Astrocyte of the spinal cord (primary cell): ENCODE data around the gene SWT1.
A peak's percentile ranks its signal among the peaks of the same experiment; 100 is the strongest.
"Not testable (repeated sequence)": the region's sequence is repeated elsewhere in the genome, so short reads cannot be mapped to it uniquely, and the experiment has no call there.

Experiments used
- DNase-seq: peaks from one replicate; pipeline ENCODE4 v3.0.0; 2011; ENCODE audit warnings: low read depth, low spot score
- H3K4me3 ChIP-seq: 2 replicates; pipeline ENCODE4 v1.5.1; 2011; ENCODE audit warnings: low read depth, mild to moderate bottlenecking, low read length, moderate library complexity
- in situ Hi-C: cut with HindIII; loops from 2 replicates; pipeline ENCODE4 v1.10.0; 2017; ENCODE audit warnings: low sequenced_read_pairs
- TF ChIP-seq, protein P1 (sequence below): IDR thresholded peaks from 2 replicates; pipeline ENCODE4 v1.5.1; 2012; ENCODE audit warnings: low read depth, mild to moderate bottlenecking, low read length, inconsistent platforms

The SWT1 gene

DNA sequence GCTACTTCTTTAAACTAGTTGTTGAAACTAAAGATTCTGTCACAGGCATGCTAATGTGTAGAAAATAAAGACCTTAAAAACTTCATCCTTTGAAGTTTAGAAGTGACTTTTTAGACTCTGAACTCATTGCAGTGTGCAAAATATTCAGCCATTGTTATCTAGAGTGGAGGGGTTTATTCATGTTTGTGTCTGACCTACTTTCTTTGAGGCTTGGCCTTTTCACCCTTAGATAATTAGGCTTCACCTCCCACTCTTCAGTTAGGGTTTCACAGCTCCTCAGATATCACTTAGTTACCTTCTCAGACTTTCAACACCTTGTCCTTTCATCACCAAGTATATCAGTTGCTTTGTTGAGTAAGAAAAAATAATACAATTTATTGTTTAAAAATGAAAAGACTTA is 84.2 kb downstream of the SWT1 start:
- H3K4me3 ChIP-seq = no peak overlapping the region
- in situ Hi-C loops = no loop called here
- TF ChIP-seq, protein P1, sequence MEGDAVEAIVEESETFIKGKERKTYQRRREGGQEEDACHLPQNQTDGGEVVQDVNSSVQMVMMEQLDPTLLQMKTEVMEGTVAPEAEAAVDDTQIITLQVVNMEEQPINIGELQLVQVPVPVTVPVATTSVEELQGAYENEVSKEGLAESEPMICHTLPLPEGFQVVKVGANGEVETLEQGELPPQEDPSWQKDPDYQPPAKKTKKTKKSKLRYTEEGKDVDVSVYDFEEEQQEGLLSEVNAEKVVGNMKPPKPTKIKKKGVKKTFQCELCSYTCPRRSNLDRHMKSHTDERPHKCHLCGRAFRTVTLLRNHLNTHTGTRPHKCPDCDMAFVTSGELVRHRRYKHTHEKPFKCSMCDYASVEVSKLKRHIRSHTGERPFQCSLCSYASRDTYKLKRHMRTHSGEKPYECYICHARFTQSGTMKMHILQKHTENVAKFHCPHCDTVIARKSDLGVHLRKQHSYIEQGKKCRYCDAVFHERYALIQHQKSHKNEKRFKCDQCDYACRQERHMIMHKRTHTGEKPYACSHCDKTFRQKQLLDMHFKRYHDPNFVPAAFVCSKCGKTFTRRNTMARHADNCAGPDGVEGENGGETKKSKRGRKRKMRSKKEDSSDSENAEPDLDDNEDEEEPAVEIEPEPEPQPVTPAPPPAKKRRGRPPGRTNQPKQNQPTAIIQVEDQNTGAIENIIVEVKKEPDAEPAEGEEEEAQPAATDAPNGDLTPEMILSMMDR = no peak
- DNase-seq = no peak

DNA sequence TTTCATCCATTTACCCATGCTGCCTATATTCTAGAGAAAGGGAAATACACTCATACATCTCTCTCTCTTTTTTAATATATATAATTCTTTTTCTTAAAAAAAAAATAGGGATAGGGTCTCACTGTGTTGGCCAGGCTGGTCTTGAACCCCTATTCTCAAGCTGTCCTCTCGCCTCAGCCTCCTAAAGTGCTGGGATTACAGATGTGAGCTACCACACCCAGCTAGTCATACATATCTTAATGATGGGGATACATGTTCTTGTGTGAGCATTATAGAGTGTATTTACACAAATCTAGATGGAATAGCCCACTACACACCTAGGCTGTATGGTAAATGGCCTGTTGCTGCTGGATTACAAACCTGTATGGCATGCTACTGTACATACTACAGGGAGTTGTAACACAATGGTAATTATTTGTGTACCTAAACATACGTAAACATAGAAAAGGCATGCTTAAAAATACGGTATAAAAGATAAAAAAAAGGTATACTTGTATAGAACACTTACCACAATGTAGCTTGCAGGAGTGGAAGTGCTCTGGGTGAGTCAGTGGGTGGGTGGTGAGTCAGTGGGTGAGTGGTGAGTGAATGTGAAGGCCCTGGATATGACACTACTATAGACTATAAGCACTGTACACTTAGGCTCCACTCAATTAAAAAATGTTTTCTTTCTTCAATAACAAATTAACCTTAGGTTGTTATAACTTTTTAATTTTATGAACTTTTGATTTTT is 87.2 kb downstream of the SWT1 start:
- TF ChIP-seq, protein P1 = no peak
- H3K4me3 ChIP-seq = no peak overlapping the region
- in situ Hi-C loops = no loop called here
- peak; percentile 84 for DNase-seq

- TF ChIP-seq, protein P1 = no peak
- DNase-seq = no peak
- H3K4me3 ChIP-seq = no peak overlapping the region
- in situ Hi-C loops = no loop called here
Observed at GRCh38 chr1:185245466-185245865, 88.5 kb downstream of the SWT1 start.

GRCh38 chr1:185249563-185249962 is 92.6 kb downstream of the SWT1 start:
- H3K4me3 ChIP-seq = no peak overlapping the region
- no peak for DNase-seq
- TF ChIP-seq, protein P1 = no peak
- in situ Hi-C loops = no loop called here

DNA sequence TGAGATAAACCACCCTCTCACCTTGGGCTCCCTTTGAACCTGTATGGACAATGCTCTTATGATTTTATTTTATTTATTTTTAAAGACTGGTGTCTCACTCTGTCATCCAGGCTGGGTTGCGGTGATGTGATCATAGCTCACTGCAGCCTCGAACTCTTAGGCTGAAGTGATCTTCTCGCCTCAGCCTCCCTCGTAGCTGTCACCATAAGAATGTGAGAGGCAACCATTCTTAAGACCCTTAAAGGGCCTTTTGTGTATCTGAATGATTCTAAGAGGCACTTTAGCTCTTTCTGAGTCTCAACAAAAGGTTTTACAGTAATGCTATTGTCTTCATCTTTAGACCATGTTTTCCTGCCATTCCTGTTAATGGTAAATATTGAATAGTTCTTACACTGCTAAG is 93.1 kb downstream of the SWT1 start:
- in situ Hi-C loops = no loop called here
- no peak for DNase-seq
- no peak overlapping the region for H3K4me3 ChIP-seq
- TF ChIP-seq, protein P1 = no peak

- H3K4me3 ChIP-seq, DNase-seq, in situ Hi-C loops: not testable (repeated sequence)
Observed at GRCh38 chr1:185251928-185252327, 95.0 kb downstream of the SWT1 start.

GRCh38 chr1:185252404-185252803 is 95.4 kb downstream of the SWT1 start:
- H3K4me3 ChIP-seq, DNase-seq, in situ Hi-C loops: not testable (repeated sequence)

- in situ Hi-C loops, H3K4me3 ChIP-seq: not testable (repeated sequence)
Observed at GRCh38 chr1:185255595-185255994, 98.6 kb downstream of the SWT1 start.

GRCh38 chr1:185257116-185257949 is 100.4 kb downstream of the SWT1 start:
- DNase-seq, H3K4me3 ChIP-seq, in situ Hi-C loops: not testable (repeated sequence)

More at GRCh38 chr1:185255595-185255994, 98.6 kb downstream of the SWT1 start:
- DNase-seq = not testable (repeated sequence)
